ENCODE measurements around the gene SEMA6B.
A peak's percentile ranks its signal among the peaks of the same experiment; 100 is the strongest.

The SEMA6B gene

GRCh38 chr19:4507804-4508203, 51.7 kb downstream of the SEMA6B start:
- DNase-seq (ENCODE audit: low spot score): no peak

GRCh38 chr19:4507150-4507452, 52.4 kb downstream of the SEMA6B start:
- DNase-seq (ENCODE audit: low spot score): no peak

- DNase-seq (ENCODE audit: low spot score): peak; percentile 74
These were observed 52.9 kb downstream of the SEMA6B start for GRCh38 chr19:4506449-4507149.

- no peak for DNase-seq (ENCODE audit: low spot score)
These were observed 53.7 kb downstream of the SEMA6B start for GRCh38 chr19:4505570-4506448.

- no peak for DNase-seq (ENCODE audit: low spot score)
These were observed 54.5 kb downstream of the SEMA6B start for GRCh38 chr19:4504891-4505569.

GRCh38 chr19:4504297-4504701, 55.2 kb downstream of the SEMA6B start:
- no peak for DNase-seq (ENCODE audit: low spot score)

GRCh38 chr19:4503825-4504170, 55.7 kb downstream of the SEMA6B start:
- no peak for DNase-seq (ENCODE audit: low spot score)

- no peak for DNase-seq (ENCODE audit: low spot score)
These were observed 56.2 kb downstream of the SEMA6B start for GRCh38 chr19:4503132-4503824.

GRCh38 chr19:4502282-4503131, 57.0 kb downstream of the SEMA6B start:
- DNase-seq (ENCODE audit: low spot score): no peak

GRCh38 chr19:4501691-4502090, 57.8 kb downstream of the SEMA6B start:
- DNase-seq (ENCODE audit: low spot score): no peak

GRCh38 chr19:4500841-4501591, 58.5 kb downstream of the SEMA6B start:
- no peak for DNase-seq (ENCODE audit: low spot score)

GRCh38 chr19:4499855-4500254, 59.6 kb downstream of the SEMA6B start:
- DNase-seq (ENCODE audit: low spot score): no peak

GRCh38 chr19:4499318-4499717, 60.2 kb downstream of the SEMA6B start:
- no peak for DNase-seq (ENCODE audit: low spot score)

- DNase-seq (ENCODE audit: low spot score): no peak
These were observed 60.8 kb downstream of the SEMA6B start for GRCh38 chr19:4498694-4499093.

- no peak for DNase-seq (ENCODE audit: low spot score)
These were observed 61.6 kb downstream of the SEMA6B start for GRCh38 chr19:4497770-4498389.

- DNase-seq (ENCODE audit: low spot score): no peak
These were observed 63.2 kb downstream of the SEMA6B start for GRCh38 chr19:4496304-4496703.

GRCh38 chr19:4495471-4495870, 64.0 kb downstream of the SEMA6B start:
- no peak for DNase-seq (ENCODE audit: low spot score)

- no peak for DNase-seq (ENCODE audit: low spot score)
These were observed 64.8 kb downstream of the SEMA6B start for GRCh38 chr19:4494691-4495064.

- DNase-seq (ENCODE audit: low spot score): no peak
These were observed 65.4 kb downstream of the SEMA6B start for GRCh38 chr19:4493929-4494690.
